Activated gamma-delta T cell (primary cell): ENCODE measurements around the gene CHRNA5.
"Not testable (repeated sequence)": the region's sequence is repeated elsewhere in the genome, so short reads cannot be mapped to it uniquely, and the experiment has no call there.

Source experiments
- DNase-seq: peaks from one replicate; lab custom pipeline; 2025; lab: John Stamatoyannopoulos, UW

The CHRNA5 gene

DNA sequence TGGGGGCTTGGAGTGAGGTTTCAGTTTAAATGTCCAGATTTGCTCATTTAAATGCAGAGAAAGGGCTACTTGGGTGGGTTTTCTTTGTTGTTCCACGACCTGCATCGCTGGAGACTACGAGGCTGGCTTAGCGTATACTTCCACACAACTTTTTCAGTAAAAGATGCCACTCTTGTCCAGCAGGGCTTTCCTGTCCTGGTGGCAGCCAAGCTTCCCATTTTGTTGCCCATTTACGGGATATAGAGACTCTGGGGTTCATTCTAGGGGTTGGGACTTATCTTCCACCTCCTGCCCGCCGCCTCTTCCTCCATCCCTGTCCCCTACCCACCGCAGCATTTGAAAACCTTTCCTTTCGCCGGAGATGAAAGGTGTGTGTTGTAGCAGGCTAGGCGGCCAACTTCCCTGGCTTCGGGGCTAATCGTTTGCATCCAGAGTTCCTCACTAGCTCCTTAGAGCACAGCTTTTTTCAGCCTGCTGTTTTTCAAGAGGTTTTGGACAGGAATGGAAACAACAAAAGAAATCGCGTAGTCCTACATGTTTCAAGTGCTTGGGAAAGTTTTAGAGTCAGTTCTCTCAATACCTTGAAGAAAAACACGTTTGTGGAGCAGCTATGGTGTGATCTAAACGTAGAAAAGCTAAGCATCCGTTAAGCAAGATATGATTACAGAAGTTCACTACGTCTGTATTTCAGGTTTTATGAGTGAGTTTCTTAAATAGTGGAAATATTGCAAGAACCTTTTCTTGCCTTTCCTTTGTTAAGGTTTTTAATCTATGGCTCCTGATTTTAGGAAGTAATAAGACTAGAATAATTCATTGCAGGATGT lies 843 bp downstream of the CHRNA5 start:
- no peak for DNase-seq

DNA sequence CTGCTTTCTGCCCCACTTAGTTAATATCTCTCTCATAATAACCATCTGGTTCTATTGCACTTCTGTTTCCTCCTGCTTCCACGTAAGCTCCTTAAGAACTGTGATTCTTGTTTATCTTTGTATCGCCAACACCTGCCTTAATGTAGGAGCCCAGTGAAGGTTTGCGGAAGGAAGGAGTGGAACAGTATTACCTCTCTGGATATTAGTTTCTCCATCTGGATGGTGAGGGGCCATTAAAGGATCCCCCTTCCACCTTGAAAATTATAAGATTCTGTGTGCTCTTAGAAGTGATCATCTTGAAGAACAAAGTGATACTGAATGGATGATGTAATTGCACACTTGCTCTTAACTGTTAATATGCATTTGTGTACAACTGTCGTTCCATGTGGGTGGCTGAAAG lies 2.2 kb downstream of the CHRNA5 start:
- no peak for DNase-seq

DNA sequence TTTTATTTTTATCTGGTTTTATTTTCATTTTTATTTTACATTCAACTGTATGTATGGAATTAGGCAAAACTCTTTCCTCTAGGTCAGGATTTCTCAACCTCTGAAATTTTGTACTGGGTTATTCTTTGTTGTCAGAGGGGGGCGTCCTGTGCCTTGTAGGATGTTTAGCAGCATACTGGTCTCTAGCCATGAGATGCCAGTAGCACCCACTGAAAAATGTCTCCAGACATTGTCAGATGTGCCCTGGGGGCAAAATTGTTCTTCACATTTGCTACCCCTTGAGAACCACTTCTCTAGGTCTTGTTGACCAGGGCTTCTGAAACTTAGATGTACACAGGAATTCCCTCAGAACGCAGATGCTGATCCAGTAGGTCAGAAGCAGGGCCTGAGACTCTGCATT lies 5.4 kb downstream of the CHRNA5 start:
- DNase-seq: no peak

GRCh38 chr15:78571382-78571781 lies 6.1 kb downstream of the CHRNA5 start:
- DNase-seq: no peak

DNA sequence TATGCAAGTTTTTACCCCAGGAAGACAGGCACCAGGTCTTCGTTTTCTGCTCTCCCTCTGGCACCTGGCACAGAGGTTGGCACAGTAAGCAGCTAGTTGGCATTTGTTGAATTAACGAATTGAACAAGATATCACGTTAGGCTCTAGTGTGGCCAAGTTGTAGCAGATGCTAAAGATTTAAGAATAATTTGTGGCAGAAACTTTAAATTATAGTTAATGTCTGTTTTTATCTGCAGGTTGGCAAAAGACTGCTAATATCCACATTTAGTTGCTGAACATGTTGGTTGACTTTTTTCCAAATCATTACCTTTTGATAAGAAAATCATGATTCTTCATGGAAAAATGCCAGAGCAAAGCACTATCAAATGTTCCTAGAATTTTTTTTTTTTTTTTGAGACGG lies 8.1 kb downstream of the CHRNA5 start:
- no peak for DNase-seq

- DNase-seq: no peak
Measured at GRCh38 chr15:78574944-78575343, 9.6 kb downstream of the CHRNA5 start.

DNA sequence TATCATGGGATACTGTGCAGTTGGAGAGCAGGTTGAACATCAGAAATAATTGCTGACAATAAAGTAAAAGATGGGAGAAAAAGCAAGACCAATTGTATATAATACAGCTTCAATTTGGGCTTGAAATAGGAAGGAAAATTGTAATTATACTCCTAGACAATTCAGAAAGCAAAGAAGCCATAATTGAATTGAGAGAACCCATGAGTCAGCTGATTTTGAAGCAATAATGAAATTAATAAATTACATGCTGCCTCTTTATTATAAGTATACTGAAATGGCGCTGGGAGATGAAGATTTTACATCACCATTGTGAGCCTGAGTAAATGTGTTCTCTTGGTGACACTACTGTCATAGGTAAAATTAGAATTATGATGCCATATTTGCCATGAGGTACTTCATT lies 32.3 kb downstream of the CHRNA5 start:
- DNase-seq: no peak

- DNase-seq: no peak
Measured at GRCh38 chr15:78598348-78598747, 33.0 kb downstream of the CHRNA5 start.

GRCh38 chr15:78599189-78599588 lies 33.9 kb downstream of the CHRNA5 start:
- DNase-seq: no peak

- DNase-seq: no peak
Measured at GRCh38 chr15:78603467-78603866, 38.1 kb downstream of the CHRNA5 start.

GRCh38 chr15:78604420-78604819 lies 39.1 kb downstream of the CHRNA5 start:
- DNase-seq: no peak

- DNase-seq: no peak
Measured at GRCh38 chr15:78605201-78605600, 39.9 kb downstream of the CHRNA5 start.

GRCh38 chr15:78605680-78606079 lies 40.4 kb downstream of the CHRNA5 start:
- no peak for DNase-seq

DNA sequence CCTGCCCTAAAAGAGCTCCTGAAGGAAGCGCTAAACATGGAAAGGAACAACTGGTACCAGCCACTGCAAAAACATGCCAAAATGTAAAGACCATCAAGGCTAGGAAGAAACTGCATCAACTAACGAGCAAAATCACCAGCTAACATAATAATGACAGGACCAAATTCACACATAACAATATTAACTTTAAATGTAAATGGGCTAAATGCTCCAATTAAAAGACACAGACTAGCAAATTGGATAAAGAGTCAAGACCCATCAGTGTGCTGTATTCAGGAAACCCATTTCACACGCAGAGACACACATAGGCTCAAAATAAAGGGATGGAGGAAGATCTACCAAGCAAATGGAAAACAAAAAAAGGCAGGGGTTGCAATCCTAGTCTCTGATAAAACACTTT lies 44.2 kb downstream of the CHRNA5 start:
- DNase-seq: not testable (repeated sequence)

DNA sequence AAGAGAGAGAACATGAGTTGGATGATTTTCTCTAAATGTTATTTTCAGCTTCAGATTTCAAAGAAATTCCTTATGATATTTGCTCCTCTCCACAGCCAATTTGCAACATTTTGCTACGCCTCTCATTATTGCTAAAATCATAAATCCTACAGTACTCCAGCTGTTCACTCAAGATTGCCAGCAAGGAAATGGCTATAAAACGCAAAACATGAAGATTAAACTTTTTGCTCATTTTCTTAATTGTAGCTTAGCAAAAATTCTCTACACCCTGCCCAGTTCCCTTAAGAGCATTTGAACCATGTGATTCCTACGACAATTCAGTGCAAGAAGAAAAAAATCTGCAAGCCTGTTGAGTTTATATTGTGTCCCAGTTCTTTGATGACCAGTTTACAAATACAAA lies 48.7 kb downstream of the CHRNA5 start:
- DNase-seq: no peak

- DNase-seq: no peak
Measured at GRCh38 chr15:78615151-78615589, 49.9 kb downstream of the CHRNA5 start.

DNA sequence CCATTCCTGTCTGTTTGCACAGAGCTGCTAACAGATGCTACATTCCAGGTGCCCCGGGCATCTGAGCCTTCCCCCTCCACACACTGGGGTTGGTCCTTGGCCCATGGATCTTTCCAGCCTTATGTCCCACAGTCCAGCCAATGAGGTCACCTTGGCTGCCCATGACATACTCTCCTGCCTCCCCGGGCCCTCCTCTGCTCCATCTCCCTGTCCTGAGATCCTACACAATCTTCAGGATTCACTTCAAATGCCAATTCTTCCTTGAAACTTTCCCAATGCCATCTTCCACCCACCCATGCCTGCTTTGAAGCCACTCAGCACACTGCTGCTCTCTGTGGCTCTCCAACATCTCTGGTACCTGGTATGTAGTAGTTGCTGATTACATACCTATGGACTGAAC lies 51.2 kb downstream of the CHRNA5 start:
- DNase-seq: no peak

- no peak for DNase-seq
Measured at GRCh38 chr15:78617076-78617475, 51.8 kb downstream of the CHRNA5 start.

GRCh38 chr15:78617516-78617915 lies 52.2 kb downstream of the CHRNA5 start:
- DNase-seq: no peak

GRCh38 chr15:78618064-78618463 lies 52.7 kb downstream of the CHRNA5 start:
- DNase-seq: no peak

GRCh38 chr15:78618490-78618934 lies 53.2 kb downstream of the CHRNA5 start:
- DNase-seq: no peak

DNA sequence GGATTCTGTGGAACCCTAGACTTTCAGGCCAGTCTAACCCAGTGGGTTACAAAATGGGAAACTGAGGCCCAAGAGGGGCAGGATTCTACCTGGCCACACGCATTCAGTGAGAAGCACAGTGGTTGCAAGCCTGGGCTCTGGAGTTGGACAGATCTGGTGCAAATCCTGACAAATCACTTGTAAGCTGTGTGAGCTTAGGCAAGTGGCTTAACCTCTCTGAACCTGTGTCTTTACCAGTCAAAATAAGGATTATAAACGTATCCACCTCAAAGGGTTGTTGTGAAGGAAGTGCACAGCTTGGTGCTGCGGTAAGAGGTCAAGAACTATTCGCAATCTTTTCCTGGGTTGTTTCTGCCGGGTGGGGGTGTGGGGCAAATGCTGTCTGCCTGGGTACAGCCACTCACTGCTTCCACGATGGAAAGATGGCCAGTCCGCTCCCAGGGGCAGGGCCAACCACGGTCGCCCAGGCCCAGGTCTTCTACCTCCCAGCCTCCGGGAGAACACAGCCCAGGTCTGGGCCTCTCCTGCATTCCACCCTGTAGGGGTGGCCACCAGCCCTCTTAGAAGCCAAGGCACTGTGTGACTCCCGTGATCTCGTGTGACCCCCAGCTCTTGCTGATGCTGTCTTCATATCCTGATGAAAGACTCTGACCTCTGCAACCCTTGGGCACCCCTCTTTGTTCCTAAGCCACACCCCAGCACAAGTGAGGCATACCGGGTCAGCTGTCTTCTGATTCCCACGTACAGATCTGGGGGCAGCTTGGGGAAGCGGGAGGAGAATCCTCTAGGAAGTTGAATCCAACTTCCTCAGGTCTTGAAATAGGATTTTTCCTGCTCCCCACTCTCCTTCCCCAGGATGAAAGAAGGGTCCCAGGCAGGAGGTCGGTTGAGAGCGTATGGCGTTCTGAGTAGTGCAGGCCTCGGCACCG lies 54.0 kb downstream of the CHRNA5 start:
- DNase-seq: no peak

DNA sequence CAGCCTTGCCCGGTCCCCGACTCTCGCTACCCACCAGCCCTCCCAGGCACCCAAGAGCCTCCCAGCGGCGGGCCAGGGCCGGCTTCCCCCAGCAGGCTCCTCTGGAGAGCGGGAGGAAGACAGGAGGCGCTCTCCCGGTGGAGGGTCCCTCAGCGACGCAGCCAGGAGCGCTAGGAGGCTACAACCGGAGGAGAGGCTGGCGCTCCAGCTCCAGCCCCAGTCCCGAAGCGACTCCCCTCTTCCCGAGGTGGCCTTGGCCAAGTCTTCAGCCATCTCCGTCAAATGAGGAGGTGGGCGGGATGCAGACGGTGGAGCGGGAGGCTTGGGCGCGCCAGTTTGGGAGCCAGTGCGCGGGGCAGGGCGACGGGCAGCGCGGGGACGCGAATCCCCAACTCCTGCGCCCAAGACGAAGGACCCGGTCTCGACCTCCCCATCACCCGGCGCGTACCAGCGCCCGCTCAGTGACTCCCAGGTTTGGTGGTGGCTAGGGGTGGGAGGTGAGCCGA lies 54.8 kb downstream of the CHRNA5 start:
- DNase-seq: no peak
